ENCODE data around the gene NBL1.

Gene NBL1

DNA sequence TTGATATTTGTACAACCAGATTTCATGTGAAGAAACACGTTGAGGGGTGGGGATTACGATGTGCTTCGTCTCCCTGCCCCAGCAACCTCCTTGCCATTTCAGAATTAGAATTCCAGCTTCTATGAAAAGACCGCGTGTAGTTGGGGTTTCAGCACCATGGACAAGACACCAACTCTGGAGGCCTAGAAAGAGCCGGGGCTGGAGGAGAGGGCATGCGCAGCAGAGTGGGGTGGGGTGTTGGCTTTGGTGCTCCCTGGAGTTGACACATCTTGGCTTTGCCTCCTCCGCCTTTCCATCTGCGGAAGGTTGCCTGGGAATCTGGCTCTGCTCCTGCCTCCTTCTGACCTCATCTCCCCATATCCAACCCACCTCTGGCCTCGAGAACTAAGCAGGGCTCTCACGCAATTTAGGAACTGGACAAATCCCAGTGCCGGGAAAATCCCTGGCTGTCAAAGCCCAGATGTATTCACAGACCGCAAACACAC, 32.4 kb downstream of the NBL1 start:
- DNase-seq: no peak

GRCh38 chr1:19678493-19678892, 34.4 kb downstream of the NBL1 start:
- DNase-seq: no peak

- no peak for DNase-seq
Measured at GRCh38 chr1:19678931-19679453, 34.9 kb downstream of the NBL1 start.

DNA sequence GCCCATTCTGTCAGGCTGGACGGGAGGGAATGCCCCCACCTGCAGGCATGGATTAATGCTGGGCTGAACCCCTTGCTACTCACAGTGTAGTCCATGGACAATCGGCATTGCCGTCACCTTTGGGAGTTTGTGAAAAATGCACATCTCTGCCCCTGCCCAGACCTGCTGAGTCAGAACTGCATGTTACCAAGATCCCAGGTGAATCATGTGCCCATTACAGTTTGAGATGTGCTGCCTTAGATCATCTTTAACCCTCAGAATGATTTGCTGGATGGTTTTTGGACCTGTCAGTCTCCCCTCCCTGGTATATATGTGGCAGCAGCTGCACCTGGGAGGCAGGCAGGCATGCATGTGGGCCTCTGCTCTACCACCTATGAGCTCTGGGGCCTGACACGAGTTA, 35.6 kb downstream of the NBL1 start:
- no peak for DNase-seq

DNA sequence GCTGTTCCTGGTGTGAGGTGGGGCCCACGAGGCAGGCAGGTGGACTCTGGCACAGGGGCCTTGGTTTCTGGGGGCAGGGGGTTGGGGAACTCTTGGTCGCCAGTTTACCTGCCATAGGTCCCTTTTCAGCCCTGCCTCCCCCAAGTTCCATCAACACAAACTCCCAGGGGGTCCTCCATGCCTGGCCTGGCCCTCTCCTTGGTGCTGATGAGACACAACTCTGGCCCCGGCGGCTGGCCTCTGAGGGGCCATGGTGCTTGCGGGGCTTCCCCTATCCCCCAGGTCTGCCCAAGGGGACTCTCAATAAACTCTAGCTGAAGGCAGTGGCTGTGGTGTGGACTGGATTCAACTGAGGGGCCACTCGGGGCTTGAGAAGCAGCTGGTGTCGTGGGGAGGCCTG, 36.5 kb downstream of the NBL1 start:
- no peak for DNase-seq

- no peak for DNase-seq
Measured at GRCh38 chr1:19682257-19682656, 38.1 kb downstream of the NBL1 start.

DNA sequence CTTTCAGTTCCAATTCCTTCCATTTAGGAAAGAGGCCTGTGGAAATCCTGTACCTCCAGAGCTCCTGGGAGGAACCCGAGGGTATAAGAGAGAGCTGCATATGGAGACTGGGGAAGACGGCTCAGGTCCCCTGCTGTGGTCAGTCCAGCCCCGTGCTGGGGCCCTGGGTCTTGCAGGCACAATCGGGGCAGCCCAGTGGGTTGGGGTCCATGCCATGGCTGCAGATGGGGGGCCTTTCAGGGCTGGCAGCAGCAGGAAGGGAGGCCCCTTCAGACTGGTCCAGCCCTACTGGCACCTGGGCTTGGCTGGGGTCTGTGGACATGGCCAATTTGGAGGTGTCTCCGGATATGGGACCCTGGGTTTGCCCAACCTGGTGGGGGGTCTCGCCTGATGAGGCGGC, 38.8 kb downstream of the NBL1 start:
- no peak for DNase-seq

DNA sequence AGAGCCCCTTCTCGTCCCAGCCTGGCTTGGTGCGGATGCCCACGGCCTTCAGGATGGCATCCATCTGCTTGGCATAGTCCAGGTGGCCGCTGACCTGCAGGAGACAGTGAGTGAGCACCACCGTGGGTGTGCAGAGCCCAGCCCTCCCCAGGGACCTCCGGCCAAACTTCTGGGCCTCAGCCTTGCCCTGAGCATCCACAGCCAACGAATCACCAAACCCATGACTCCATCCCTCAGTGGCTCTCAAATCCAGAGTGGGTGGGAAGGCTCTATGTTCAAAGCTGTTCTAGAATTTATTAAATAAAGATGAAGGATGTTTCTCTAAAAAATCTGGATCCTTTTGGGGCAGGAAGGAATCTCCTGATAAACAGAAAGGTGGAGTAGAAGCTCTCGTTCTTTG, 39.2 kb downstream of the NBL1 start:
- no peak for DNase-seq

DNA sequence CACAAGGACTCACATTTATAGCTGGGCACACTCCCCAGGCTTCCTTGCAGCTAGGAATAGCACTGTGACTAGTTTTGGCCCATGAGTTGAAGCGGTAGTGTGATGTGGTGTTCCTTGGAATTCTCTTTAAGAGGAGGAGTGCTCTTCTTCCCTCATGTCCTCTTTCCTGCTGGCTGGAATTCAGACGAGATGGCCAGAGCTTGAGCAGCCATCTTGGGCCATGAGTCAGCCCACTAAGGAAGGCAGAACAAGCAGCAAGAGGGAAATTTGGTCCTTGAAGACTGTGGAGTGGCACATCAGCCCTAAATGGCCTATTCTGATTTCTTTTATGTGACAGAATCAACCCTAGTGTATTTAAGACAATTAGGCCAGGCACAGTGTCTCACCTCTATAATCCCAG, 40.6 kb downstream of the NBL1 start:
- DNase-seq: no peak

- DNase-seq: no peak
Measured at GRCh38 chr1:19685994-19686393, 41.9 kb downstream of the NBL1 start.

GRCh38 chr1:19687414-19687813, 43.3 kb downstream of the NBL1 start:
- no peak for DNase-seq

DNA sequence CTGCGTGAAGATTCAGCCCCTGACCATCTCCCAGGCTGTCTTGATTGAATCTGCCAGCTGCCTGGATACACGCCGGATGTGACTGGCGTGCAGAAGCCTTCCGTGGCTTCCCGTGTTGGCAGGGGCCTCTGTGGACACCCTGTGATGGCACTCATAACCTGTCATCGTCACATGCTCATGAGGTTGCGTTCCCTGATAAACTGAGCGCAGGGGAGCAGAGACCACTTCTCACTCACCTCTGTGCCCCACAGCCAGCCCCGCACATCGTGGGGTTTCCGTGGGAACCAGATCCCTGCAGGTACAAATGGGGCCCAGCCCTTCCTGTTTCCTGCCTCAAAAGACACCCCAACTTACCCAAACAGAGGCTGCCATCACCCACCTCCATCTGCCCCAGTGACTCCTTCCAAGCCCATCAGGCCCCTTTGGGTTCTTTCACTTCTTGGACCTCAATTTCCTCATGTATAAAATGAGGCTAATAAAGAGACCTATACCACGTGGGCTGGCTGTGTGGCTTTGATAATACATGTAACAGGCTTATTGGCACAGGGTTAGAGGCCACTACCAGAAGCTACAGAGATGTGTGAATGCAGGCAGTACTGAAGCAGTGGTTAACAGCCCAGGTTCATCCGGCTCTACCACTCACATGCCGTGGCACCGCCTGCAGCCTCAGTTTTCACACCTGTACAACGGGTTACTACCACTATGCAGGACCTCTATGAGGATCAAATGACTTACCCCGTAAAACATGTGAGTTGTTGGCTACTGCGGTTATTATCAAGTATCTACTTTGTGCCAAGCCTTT, 44.1 kb downstream of the NBL1 start:
- DNase-seq: peak; percentile 67

- DNase-seq: no peak
Measured at GRCh38 chr1:19689085-19689757, 45.1 kb downstream of the NBL1 start.

DNA sequence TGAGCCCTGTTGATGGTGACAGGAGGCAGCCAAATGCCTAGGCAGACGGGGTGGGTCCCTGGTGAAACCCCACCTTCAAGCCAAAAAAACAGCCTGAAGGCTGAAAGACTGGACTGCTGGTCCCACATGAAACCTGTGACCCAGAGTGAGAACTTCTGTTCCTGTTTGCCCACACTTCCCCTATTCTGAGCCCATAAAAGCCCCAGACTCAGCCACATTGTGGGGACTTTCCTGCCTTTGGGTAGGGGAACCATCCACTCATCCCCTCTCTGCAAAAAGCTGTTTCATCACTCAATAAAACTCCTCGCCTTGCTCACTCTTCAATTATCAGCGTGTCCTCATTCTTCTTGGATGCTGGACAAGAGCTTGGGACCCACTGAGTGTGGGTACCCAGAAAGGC, 45.7 kb downstream of the NBL1 start:
- DNase-seq: no peak

DNA sequence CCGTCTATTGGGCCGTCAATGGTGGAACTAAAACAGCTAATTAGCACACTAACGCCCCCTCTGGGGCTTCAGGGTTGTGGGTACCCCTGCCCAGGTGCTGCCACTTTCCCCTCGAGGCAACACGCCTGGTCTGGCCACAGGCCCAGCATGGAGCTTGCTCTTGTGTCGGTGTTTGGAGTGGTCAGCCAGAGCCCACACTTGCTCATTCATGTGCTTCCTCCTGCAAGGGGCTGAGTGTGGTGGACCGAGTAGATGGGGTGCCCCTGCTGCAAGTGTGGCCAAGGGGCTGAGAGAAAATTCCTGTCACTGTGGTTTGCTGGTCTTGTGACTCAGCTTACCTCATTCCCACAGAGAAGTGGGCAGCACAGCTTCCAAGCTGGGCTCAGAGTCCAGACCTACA, 46.2 kb downstream of the NBL1 start:
- DNase-seq: no peak

GRCh38 chr1:19694298-19694697, 50.2 kb downstream of the NBL1 start:
- DNase-seq: no peak

DNA sequence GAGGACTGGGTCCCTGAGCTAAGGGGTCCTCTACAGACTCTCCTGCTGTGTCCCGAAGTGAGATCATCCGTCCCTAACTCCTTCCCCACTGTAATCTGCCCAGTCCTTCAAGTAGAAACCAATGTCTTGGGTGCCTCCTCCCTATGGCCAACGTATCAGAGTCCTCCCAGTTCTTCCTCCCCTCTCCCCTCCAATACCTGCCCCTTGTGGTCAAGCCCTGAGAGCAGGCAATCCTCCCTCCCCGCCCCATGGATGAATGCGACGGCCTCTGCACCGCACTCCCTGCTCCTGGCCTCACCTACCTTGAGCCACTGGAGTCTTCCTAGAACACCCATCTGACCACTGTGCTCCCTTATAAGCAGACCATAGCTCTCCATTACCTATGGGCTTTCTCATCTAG, 51.7 kb downstream of the NBL1 start:
- no peak for DNase-seq

- DNase-seq: no peak
Measured at GRCh38 chr1:19696820-19697219, 52.7 kb downstream of the NBL1 start.

GRCh38 chr1:19698181-19698580, 54.1 kb downstream of the NBL1 start:
- DNase-seq: no peak

DNA sequence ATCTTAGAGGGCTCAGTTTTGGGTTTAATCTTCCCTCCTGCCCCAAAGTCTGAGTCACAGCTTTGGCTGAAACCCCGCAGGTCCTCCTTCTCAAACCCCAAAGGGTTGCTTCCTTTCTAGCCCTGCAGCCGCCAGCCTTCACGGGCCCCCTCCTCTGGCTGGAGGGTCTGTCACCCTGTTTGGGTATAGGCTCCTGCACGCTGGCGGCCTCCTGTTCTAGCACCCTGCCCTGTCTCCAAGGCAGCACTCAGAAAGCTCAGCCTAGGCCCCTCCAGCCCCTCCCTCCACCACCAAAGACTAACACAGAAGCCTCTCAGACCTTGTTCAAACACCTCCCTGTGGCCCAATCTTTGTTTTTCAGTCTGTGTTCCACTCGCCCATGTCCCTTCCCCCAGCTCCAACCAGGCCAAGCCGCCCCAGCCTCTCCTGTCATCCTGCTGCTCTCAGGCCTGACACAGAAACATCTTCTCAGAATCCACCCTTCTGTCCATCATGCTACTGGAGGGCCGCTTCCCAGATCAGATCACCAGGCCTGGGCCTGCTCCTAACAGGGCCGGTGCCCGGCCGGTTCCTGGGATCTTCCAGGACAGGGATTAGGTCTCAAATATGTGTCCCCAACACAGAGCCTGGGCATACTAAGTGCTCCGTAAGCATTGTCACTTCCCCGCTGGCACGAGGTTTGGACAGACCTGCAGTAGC, 56.1 kb downstream of the NBL1 start:
- no peak for DNase-seq

DNA sequence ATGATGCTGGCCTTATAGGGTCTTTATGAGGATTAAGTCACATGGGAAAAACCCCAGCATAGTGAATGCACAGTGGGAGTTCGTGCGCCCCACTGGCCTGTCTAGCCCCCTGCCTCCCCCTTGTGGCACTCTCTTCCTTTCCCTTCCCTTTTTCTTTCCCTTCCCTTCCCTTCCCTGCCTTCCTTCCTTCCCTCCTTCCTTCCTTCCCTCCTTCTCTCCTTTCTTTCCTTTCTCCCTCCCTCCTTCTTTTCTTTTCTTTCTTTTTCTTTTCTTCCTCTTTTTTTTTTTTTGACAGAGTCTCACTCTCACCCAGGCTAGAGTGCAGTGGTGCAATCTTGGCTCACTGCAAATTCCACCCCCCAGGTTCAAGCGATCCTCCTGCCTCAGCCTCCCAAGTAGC, 59.2 kb downstream of the NBL1 start:
- DNase-seq: no peak

DNA sequence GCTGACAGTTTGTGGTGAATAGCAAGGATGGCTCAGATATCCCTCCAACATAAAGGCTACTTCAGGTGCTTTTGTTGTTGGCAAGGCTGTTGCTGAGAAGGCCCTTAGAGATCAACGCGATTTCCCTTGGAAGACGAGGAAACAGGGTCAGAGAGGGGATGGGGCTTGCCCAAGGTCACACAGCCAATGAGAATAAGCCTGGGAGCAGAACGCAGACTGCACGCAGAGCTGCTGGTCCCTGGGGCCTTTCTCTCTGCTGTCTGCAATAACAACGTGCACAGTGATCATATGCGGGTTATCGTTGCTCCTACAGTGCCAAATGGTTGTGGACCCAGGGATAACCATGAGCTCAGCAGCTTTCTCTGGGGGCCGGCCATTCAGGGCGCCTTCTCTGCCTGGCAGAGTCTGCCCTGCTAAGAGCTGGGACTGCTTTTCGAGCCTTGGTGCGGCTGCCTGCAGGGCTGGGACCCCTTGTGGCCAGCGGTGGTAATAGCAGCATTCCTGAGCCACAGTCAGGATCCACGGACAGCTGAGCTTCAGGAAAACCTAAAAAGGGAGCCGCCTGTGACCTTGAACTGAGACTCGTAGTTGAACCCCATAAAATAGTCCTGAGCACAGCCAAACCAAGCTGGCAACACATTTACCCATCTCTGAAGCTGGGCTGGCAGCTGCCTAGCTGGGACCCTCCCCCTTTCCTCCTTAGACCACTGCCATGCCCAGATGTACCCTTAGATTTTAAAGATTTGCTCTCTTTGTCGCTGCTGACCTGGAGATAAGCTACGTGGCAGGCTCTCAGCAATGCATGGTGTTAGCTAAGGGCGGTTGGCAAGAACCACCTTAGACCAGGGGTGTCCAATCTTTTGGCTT, 60.4 kb downstream of the NBL1 start:
- DNase-seq: peak; percentile 65

- DNase-seq: no peak
Measured at GRCh38 chr1:19705464-19705863, 61.4 kb downstream of the NBL1 start.
